B cell (primary cell): ENCODE measurements around the gene MED31. TPM values are rescaled to one million over a fixed set of nuclear protein-coding genes. Genes with fewer than 3 reads are reported as not detected.

Experiments
- ATAC-seq: fragments of 200-7000 bp; cut with Tn5 transposase; one replicate; pipeline ENCODE4 v1.10.0; 2021; ENCODE audit warnings: low read depth, mild to moderate bottlenecking, moderate number of reproducible peaks, moderate library complexity
- CTCF ChIA-PET: fragments of 350-600 bp; sonication (Branson Sonifier 250); formaldehyde crosslinking; loops from one replicate; lab custom pipeline; 2021; ENCODE audit warnings: antibody characterized with exemption, inconsistent platforms; lab: Charles Lee
- POLR2A ChIA-PET: fragments of 350-600 bp; sonication (Branson Sonifier 250); formaldehyde crosslinking; loops from one replicate; lab custom pipeline; 2021; ENCODE audit warnings: antibody characterized with exemption; lab: Charles Lee
- DNase-seq: peaks from one replicate; pipeline ENCODE4 v3.0.0; 2013
- H2AFZ ChIP-seq: 2 replicates; pipeline ENCODE4 v1.6.1; 2012; ENCODE audit warnings: mild to moderate bottlenecking, low read depth, low read length; ENCODE audit not compliant: insufficient read depth, poor library complexity, severe bottlenecking
- H3K27ac ChIP-seq, 2 donors: 1 replicate in 1 of 2; 2 replicates in 1 of 2; pipeline ENCODE4 v1.5.1; 2012 to 2013; ENCODE audit warnings: low read length in 2 of 2, mild to moderate bottlenecking in 2 of 2, moderate library complexity in 1 of 2
- H3K27me3 ChIP-seq, 4 experiments: fragments of 200-600 bp in 1 of 4; sonication (generic) in 1 of 4; replicated peaks in 1 of 4; 1 replicate in 2 of 4; 2 replicates in 2 of 4; pipeline versions ENCODE4 v1.6.1 to v1.7.0; 2013 to 2016; ENCODE audit warnings: low read length in 3 of 4, mild to moderate bottlenecking in 2 of 4, mixed read lengths in 1 of 4, moderate library complexity in 1 of 4; ENCODE audit not compliant: insufficient read depth in 4 of 4, control insufficient read depth in 3 of 4; ENCODE audit errors: control extremely low read depth in 1 of 4
- H3K36me3 ChIP-seq, 2 experiments: replicated peaks in 1 of 2; 1 replicate in 1 of 2; 2 replicates in 1 of 2; pipeline versions ENCODE4 v1.6.1 to v1.7.1; 2013; ENCODE audit warnings: low read length in 1 of 2; ENCODE audit not compliant: insufficient read depth in 2 of 2, control insufficient read depth in 1 of 2; ENCODE audit errors: control extremely low read depth in 1 of 2, extremely low read depth in 1 of 2
- H3K4me1 ChIP-seq, 2 donors: fragments of 200-600 bp in 1 of 2; sonication (generic) in 1 of 2; 1 replicate in 1 of 2; 2 replicates in 1 of 2; pipeline versions ENCODE4 v1.5.1 to v1.6.1; 2013 to 2017; ENCODE audit warnings: low read length in 2 of 2; ENCODE audit not compliant: control insufficient read depth in 2 of 2, insufficient read depth in 2 of 2
- H3K4me2 ChIP-seq: replicated peaks from 2 replicates; pipeline ENCODE3; 2012; ENCODE audit warnings: mild to moderate bottlenecking, low read depth, low read length; ENCODE audit not compliant: poor library complexity, severe bottlenecking
- H3K4me3 ChIP-seq, 5 experiments: fragments of 200-600 bp in 1 of 5; sonication (generic) in 1 of 5; 1 replicate in 3 of 5; 2 replicates in 2 of 5; pipeline versions ENCODE4 v1.5.1 to v1.7.0; 2011 to 2016; ENCODE audit warnings: low read length in 4 of 5, mild to moderate bottlenecking in 4 of 5, low read depth in 2 of 5, control low read depth in 1 of 5, moderate library complexity in 1 of 5; ENCODE audit not compliant: insufficient read depth in 1 of 5; ENCODE audit errors: control extremely low read depth in 1 of 5, extremely low read depth in 1 of 5
- H3K79me2 ChIP-seq: fragments of 200-600 bp; sonication (generic); one replicate; pipeline ENCODE4 v1.6.0; 2016; ENCODE audit warnings: low read length; ENCODE audit not compliant: control insufficient read depth, insufficient read depth
- H3K9ac ChIP-seq: fragments of 200-600 bp; sonication (generic); 2 replicates; pipeline ENCODE4 v1.6.1; 2017; ENCODE audit warnings: mild to moderate bottlenecking, low read length, moderate library complexity
- H3K9me3 ChIP-seq, 3 donors: one replicate each; pipeline versions ENCODE4 v1.6.1 to v1.7.1; 2013; ENCODE audit warnings: low read length in 2 of 3; ENCODE audit not compliant: control insufficient read depth in 2 of 3, insufficient read depth in 1 of 3; ENCODE audit errors: control extremely low read depth in 1 of 3
- H4K20me1 ChIP-seq: 2 replicates; pipeline ENCODE4 v1.6.0; 2012; ENCODE audit warnings: mild to moderate bottlenecking, low read length; ENCODE audit not compliant: insufficient read depth, control insufficient read depth, poor library complexity, severe bottlenecking
- H3K27ac Mint-ChIP-seq: one replicate; pipeline ENCODE4 v1.8.0; 2021; ENCODE audit warnings: mixed read lengths
- H3K27me3 Mint-ChIP-seq: one replicate; pipeline ENCODE4 v1.8.0; 2021; ENCODE audit warnings: mixed read lengths
- H3K4me1 Mint-ChIP-seq: one replicate; pipeline ENCODE4 v1.8.0; 2021; ENCODE audit warnings: mixed read lengths
- H3K4me3 Mint-ChIP-seq: one replicate; pipeline ENCODE4 v1.8.0; 2021; ENCODE audit warnings: mixed read lengths
- H3K9me3 Mint-ChIP-seq: one replicate; pipeline ENCODE4 v1.8.0; 2022; ENCODE audit warnings: mixed read lengths; ENCODE audit not compliant: insufficient read depth
- EZH2 ChIP-seq: IDR thresholded peaks from 2 replicates; pipeline ENCODE4 v1.6.1; 2012; ENCODE audit warnings: borderline replicate concordance, low read depth, mild to moderate bottlenecking, moderate library complexity, low read length; ENCODE audit not compliant: insufficient read depth, poor library complexity, severe bottlenecking
- WGBS: methylation state at CpG from one replicate; pipeline ENCODE4 v1.1.5; 2013; ENCODE audit warnings: missing lambda C conversion rate; ENCODE audit not compliant: insufficient coverage; 5-methylcytosine and 5-hydroxymethylcytosine counted together
- intact Hi-C: fragments of 100-400 bp; cut with micrococcal nuclease; formaldehyde crosslinking; loops from one replicate; pipeline ENCODE4 v1.10.0; 2022
- polyA plus RNA-seq: library from polyadenylated mRNA; depleted of rRNA; stranded (reverse); fragments of >200 nt; gene quantifications from 2 replicates; pipeline ENCODE4 v1.2.3, GENCODE V29; 2012
- total RNA-seq, 2 donors: library from RNA; stranded (reverse); fragments of 120-200 nt in 1 of 2; gene quantifications; 1 replicate in 1 of 2; 2 replicates in 1 of 2; pipeline versions ENCODE4 v1.2.3 to v1.2.4, GENCODE V29; 2013 to 2022
- TF ChIP-seq, protein P1 (sequence below): fragments of 200-600 bp; IDR thresholded peaks from one replicate; pipeline ENCODE4 v1.8.0; 2022; ENCODE audit warnings: antibody characterized with exemption, mild to moderate bottlenecking

MED31 gene
- total and polyA plus RNA-seq, 2 donors (not counting 1 experiment from before 2014, with no cell fraction given) = 9.2 to 25.5 TPM

DNA sequence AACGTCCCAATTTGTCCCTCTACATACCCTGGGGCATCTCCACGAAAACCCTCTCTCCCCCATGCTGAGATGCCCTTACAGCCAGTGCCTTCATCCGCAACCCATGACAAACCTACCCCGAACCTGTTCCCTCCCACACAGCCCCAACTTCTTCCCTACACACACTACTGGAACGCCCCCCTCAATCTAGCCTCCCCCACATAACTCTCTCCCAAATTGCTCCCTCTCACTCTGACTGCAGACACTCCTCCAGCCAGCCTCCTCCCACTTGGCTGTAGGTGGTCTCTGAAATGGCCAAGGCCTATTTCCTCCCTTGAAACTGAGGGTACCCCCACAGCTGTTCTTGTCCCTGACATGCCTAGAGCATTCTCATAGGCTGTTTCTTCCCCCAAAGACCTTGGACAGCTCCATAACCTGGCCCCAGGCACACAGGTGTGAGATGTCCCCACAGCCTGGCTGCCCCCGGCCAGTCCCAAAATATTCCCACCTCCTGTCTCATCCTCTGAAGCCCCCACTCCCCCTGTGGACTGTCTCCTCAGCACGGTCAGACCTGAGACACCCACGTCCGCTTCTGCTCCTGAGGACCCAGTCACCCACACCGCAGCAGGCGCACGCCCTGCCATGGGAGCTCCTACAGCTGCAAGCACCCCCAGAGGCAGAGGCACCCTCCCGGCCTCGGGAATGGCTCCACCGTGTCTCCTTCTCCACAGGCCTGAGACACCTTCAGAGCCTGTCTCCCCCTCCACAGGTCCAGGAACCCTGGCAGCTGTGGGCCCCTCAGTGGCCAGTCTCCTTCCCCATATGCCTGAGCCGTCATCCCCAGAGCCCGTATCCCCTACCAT is 14.6 kb downstream of the MED31 start:
- TF ChIP-seq, protein P1, sequence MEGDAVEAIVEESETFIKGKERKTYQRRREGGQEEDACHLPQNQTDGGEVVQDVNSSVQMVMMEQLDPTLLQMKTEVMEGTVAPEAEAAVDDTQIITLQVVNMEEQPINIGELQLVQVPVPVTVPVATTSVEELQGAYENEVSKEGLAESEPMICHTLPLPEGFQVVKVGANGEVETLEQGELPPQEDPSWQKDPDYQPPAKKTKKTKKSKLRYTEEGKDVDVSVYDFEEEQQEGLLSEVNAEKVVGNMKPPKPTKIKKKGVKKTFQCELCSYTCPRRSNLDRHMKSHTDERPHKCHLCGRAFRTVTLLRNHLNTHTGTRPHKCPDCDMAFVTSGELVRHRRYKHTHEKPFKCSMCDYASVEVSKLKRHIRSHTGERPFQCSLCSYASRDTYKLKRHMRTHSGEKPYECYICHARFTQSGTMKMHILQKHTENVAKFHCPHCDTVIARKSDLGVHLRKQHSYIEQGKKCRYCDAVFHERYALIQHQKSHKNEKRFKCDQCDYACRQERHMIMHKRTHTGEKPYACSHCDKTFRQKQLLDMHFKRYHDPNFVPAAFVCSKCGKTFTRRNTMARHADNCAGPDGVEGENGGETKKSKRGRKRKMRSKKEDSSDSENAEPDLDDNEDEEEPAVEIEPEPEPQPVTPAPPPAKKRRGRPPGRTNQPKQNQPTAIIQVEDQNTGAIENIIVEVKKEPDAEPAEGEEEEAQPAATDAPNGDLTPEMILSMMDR = no peak
- no peak for TF ChIP-seq EZH2
- WGBS = 96% methylated on average over 17 of the region's 17 CpGs
- H3K27ac ChIP-seq = no peak overlapping the region
- peaks cover 36% of the 10 kb centered on the region for H3K79me2 ChIP-seq
- POLR2A ChIA-PET = no interaction called here
- peaks cover 30% of the 10 kb centered on the region for H3K4me1 Mint-ChIP-seq
- peaks cover 4 to 19% of the 10 kb centered on the region in 2 experiments for H3K36me3 ChIP-seq
- H3K9me3 Mint-ChIP-seq = no peaks in the 10 kb centered on the region
- H3K4me2 ChIP-seq = no peak overlapping the region
- H3K4me1 ChIP-seq = peaks cover 16 to 30% of the 10 kb centered on the region in 2 donors
- no peaks in the 10 kb centered on the region for H3K27me3 Mint-ChIP-seq
- intact Hi-C loops = no loop called here
- H3K4me3 Mint-ChIP-seq = no peak overlapping the region
- no peak overlapping the region for H3K9ac ChIP-seq
- no peaks in the 10 kb centered on the region for H3K27me3 ChIP-seq
- DNase-seq (no peak), ATAC-seq (no peak)
- no peak overlapping the region for H2AFZ ChIP-seq
- H4K20me1 ChIP-seq = peaks cover 6% of the 10 kb centered on the region
- H3K9me3 ChIP-seq = no peaks in the 10 kb centered on the region
- CTCF ChIA-PET = no interaction called here
- no peak overlapping the region for H3K27ac Mint-ChIP-seq
- H3K4me3 ChIP-seq = no peak overlapping the region

DNA sequence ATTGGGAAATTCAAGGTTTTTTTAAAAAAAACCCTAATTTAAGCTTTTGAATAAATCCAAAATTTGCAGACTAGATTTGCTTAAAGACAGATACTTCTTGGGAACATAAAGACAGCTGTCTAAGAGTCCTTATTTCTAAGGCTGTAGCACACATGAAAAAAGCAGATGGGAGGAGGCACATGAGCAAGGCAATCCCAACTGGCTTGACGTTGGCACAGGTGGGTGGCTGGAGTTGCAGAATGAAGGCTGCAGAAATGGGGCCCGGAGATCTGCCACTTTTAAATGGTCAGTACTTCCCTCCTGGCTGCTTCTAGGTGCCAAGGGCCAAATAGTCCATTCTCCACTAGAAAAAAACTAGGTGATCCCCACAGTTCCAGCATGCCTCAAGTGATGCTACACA is 15.3 kb downstream of the MED31 start:
- 94% methylated on average over 2 of the region's 2 CpGs for WGBS
- peaks cover 9 to 23% of the 10 kb centered on the region in 2 donors for H3K4me1 ChIP-seq
- no peak overlapping the region for H2AFZ ChIP-seq
- ATAC-seq (no peak), DNase-seq (no peak)
- H3K9ac ChIP-seq = no peak overlapping the region
- Mint-ChIP-seq H3K9me3 (no peaks in the 10 kb centered on the region), H3K4me3 (no peak overlapping the region), H3K4me1 (peaks cover 22% of the 10 kb centered on the region), H3K27ac (no peak overlapping the region), H3K27me3 (no peaks in the 10 kb centered on the region)
- no peaks in the 10 kb centered on the region for H3K27me3 ChIP-seq
- H3K27ac ChIP-seq = no peak overlapping the region
- ChIA-PET CTCF (no interaction called here), POLR2A (no interaction called here)
- peaks cover 4 to 26% of the 10 kb centered on the region in 2 experiments for H3K36me3 ChIP-seq
- H3K4me3 ChIP-seq = no peak overlapping the region
- TF ChIP-seq EZH2 = no peak
- TF ChIP-seq, protein P1 = no peak
- H3K79me2 ChIP-seq = peaks cover 30% of the 10 kb centered on the region
- H4K20me1 ChIP-seq = no peaks in the 10 kb centered on the region
- H3K4me2 ChIP-seq = no peak overlapping the region
- no peaks in the 10 kb centered on the region for H3K9me3 ChIP-seq
- intact Hi-C loops = no loop called here
